Measurements from ENCODE around the gene CCDC102A.
A peak's percentile ranks its signal among the peaks of the same experiment; 100 is the strongest.

DNA sequence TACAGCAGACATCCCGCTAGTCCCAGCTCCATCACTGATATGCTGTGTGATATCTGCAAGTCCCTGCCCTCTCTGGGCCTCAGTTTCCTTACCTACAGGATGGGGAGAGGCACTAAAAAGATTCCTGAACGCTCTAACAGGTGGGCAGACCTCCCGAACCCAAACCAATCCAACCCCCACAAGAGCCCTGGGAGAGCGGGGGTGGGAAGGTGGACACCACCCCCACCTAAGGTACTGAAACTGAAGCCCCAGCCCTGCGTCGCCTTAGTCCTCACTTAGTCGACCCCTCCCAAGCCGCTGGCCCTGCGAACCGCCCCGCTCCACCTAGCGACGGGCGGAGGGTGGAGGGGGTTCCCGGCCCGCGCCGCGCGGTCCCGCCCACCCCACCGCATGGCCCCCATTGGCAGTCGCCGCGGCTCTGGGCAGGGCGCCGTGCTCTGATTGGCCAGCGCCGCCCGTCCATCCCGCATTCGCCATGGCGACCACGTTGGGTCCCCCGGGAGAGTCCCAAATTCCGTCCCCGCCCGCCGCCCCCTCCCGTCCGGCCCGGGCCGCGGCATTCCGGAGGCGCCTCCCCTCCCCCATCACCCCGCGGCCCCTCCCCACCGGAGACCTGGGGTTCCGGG, 578 bp downstream of the CCDC102A start:
- TF ChIP-seq, protein P1, sequence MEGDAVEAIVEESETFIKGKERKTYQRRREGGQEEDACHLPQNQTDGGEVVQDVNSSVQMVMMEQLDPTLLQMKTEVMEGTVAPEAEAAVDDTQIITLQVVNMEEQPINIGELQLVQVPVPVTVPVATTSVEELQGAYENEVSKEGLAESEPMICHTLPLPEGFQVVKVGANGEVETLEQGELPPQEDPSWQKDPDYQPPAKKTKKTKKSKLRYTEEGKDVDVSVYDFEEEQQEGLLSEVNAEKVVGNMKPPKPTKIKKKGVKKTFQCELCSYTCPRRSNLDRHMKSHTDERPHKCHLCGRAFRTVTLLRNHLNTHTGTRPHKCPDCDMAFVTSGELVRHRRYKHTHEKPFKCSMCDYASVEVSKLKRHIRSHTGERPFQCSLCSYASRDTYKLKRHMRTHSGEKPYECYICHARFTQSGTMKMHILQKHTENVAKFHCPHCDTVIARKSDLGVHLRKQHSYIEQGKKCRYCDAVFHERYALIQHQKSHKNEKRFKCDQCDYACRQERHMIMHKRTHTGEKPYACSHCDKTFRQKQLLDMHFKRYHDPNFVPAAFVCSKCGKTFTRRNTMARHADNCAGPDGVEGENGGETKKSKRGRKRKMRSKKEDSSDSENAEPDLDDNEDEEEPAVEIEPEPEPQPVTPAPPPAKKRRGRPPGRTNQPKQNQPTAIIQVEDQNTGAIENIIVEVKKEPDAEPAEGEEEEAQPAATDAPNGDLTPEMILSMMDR (IDR thresholded peaks at IDR 0.05; ENCODE audit: extremely low read depth in 1 of 2, insufficient read depth in 1 of 2, low read depth in 1 of 2, low read length in 2 of 2), result peak in 1 of 2 donors; percentile 16
- TF ChIP-seq POLR2AphosphoS5 (IDR thresholded peaks at IDR 0.05; ENCODE audit: insufficient read depth, low read depth, low read length) (peak; percentile 20), POLR2A (IDR thresholded peaks at IDR 0.05; ENCODE audit: low read depth, low read length) (no peak)

All from endothelial cell of umbilical vein (primary cell).